Nephron (organoid): ENCODE measurements around the gene FIGLA.
"Not testable (repeated sequence)": the region's sequence is repeated elsewhere in the genome, so short reads cannot be mapped to it uniquely, and the experiment has no call there.

ENCODE experiments used
- H3K27ac Mint-ChIP-seq, 3 experiments: 2 replicates each; pipeline ENCODE4 v1.8.0; 2020; ENCODE audit warnings: mixed read lengths in 3 of 3, mild to moderate bottlenecking in 2 of 3, moderate library complexity in 1 of 3
- H3K27me3 Mint-ChIP-seq: 2 replicates; pipeline ENCODE4 v1.8.0; 2021; ENCODE audit warnings: low read depth, mild to moderate bottlenecking, moderate library complexity, mixed read lengths
- H3K36me3 Mint-ChIP-seq: 2 replicates; pipeline ENCODE4 v1.8.0; 2020; ENCODE audit warnings: low read depth, mixed read lengths
- H3K4me1 Mint-ChIP-seq: 2 replicates; pipeline ENCODE4 v1.8.0; 2020; ENCODE audit warnings: mixed read lengths
- H3K4me3 Mint-ChIP-seq, 3 experiments: 2 replicates each; pipeline ENCODE4 v1.8.0; 2020; ENCODE audit warnings: mild to moderate bottlenecking in 3 of 3, mixed read lengths in 3 of 3, moderate library complexity in 2 of 3
- H3K9me3 Mint-ChIP-seq: 2 replicates; pipeline ENCODE4 v1.8.0; 2020; ENCODE audit warnings: mixed read lengths
- TF ChIP-seq, protein P1 (sequence below), 3 experiments: fragments of 200-600 bp; sonication (generic); IDR thresholded peaks; one replicate each; pipeline ENCODE4 v1.5.0; 2021; ENCODE audit warnings: antibody characterized with exemption in 3 of 3; ENCODE audit not compliant: unreplicated experiment in 3 of 3

FIGLA gene

DNA sequence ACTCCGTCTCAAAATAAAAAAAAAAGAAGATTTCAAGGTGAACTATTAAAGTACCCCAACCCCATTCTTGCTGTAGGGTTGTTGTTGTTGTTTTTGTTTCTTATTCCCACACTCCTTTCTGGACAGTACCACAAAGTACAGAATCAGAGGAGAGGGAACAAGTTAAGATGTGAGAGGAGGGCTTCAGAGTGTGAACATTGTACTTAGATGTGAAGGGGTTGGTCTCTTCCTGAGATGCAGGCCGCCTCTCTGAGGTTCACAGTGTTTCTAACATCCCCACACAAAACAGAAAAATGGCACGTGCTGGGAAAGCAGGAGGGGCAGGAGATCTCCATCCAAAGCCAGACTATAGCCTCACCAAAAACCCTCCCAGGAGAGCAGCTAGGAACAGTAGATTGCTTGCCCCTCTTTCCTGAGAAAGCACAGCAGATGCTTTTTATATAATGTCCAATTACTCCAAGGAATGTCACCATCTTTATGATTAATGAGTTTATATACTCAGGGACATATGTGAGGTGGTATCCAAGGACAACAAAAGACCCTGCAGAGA, 45.1 kb downstream of the FIGLA start:
- Mint-ChIP-seq H3K36me3 (no peaks in the 10 kb centered on the region), H3K4me1 (peaks cover 19% of the 10 kb centered on the region), H3K27me3 (peaks cover 6% of the 10 kb centered on the region), H3K9me3 (no peaks in the 10 kb centered on the region), H3K4me3 (no peak overlapping the region), H3K27ac (no peak overlapping the region)
- TF ChIP-seq, protein P1, sequence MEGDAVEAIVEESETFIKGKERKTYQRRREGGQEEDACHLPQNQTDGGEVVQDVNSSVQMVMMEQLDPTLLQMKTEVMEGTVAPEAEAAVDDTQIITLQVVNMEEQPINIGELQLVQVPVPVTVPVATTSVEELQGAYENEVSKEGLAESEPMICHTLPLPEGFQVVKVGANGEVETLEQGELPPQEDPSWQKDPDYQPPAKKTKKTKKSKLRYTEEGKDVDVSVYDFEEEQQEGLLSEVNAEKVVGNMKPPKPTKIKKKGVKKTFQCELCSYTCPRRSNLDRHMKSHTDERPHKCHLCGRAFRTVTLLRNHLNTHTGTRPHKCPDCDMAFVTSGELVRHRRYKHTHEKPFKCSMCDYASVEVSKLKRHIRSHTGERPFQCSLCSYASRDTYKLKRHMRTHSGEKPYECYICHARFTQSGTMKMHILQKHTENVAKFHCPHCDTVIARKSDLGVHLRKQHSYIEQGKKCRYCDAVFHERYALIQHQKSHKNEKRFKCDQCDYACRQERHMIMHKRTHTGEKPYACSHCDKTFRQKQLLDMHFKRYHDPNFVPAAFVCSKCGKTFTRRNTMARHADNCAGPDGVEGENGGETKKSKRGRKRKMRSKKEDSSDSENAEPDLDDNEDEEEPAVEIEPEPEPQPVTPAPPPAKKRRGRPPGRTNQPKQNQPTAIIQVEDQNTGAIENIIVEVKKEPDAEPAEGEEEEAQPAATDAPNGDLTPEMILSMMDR (IDR thresholded peaks at IDR 0.05; ENCODE audit: unreplicated experiment in 3 of 3): no peak

DNA sequence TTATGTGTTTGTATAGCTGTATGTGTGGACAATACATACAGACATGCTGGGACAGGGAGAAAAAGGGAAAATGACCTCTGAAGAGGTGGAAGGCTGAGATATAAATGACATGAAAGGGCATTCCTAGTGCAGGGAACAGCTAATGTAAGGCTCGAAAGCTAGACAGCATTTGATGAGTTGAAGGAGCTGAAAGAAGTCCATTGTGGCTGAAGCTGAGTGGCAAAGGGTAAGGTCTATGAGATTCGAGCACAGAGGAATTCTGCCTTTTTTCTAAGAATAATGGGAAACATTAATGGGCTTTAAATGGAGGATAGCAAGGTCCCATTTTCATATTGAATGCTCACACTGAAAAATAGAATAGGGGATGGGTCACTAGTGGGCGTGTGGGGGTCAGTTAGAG, 46.0 kb downstream of the FIGLA start:
- Mint-ChIP-seq H3K4me3 (no peak overlapping the region), H3K27me3 (peaks cover 9% of the 10 kb centered on the region), H3K36me3 (no peaks in the 10 kb centered on the region), H3K9me3 (no peaks in the 10 kb centered on the region), H3K27ac (no peak overlapping the region), H3K4me1 (peaks cover 19% of the 10 kb centered on the region)
- TF ChIP-seq, protein P1 (IDR thresholded peaks at IDR 0.05; ENCODE audit: unreplicated experiment in 3 of 3): no peak

DNA sequence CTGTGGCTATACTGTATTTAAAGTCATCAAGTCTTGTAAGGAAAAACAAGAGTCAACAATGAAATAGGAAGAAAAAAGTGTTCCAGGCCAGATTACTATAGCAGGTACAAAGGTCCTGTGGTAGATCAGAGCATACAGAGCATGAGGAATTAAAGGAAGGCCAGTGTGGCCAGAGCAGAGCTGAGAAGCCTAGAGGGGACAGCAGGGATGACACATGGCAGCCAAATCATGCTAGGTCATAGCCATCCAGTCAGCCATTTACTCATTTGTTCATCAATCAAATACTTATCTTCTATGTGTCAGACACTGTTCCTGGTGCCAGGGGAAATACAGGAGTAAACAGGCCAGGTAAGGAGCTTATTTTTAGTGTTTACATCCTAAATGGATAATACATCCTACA, 46.8 kb downstream of the FIGLA start:
- peaks cover 3% of the 10 kb centered on the region for H3K27me3 Mint-ChIP-seq
- H3K9me3 Mint-ChIP-seq: no peaks in the 10 kb centered on the region
- TF ChIP-seq, protein P1 (IDR thresholded peaks at IDR 0.05; ENCODE audit: unreplicated experiment in 3 of 3): no peak
- H3K27ac Mint-ChIP-seq: no peak overlapping the region
- H3K4me1 Mint-ChIP-seq: peaks cover 19% of the 10 kb centered on the region
- no peak overlapping the region for H3K4me3 Mint-ChIP-seq
- no peaks in the 10 kb centered on the region for H3K36me3 Mint-ChIP-seq

DNA sequence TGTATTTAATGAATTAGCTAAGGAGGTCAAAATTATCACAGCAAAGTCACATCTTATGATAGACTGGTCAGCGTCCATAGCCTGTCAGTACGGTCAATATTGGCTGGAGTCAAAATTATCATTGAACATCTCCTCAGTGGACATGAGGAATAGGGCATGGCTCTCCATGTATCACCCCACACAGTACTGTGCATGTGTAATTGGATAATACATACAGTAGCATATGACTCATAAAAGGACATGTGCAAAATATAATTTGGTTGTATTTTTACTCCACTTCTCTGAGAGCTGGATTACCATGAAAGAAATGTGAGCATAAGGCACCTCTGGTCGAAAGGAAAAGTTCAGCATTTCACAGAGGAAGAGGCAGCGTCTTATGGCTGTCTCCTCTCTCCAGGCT, 47.4 kb downstream of the FIGLA start:
- Mint-ChIP-seq H3K4me1 (peaks cover 19% of the 10 kb centered on the region), H3K27ac (no peak overlapping the region), H3K27me3 (peaks cover 3% of the 10 kb centered on the region), H3K36me3 (no peaks in the 10 kb centered on the region), H3K4me3 (no peak overlapping the region), H3K9me3 (no peaks in the 10 kb centered on the region)
- TF ChIP-seq, protein P1 (IDR thresholded peaks at IDR 0.05; ENCODE audit: unreplicated experiment in 3 of 3): no peak

DNA sequence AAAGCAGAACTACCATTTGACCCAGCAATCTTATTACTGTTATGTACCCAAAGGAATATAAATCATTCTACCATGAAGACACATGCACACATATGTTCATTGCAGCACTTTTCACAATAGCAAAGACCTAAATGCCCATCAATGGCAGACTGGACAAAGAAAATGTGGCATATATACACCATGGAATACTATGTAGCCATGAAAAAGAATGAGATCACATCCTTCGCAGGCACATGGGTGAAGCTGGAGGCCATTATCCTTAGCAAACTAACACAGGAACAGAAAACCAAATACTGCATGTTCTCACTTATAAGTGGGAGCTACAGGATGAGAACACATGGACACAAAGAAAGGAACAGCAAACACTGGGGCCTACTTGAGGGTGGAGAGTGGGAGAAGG, 51.0 kb downstream of the FIGLA start:
- not testable (repeated sequence) for H3K4me1 Mint-ChIP-seq, H3K27ac Mint-ChIP-seq, H3K4me3 Mint-ChIP-seq, H3K9me3 Mint-ChIP-seq, H3K36me3 Mint-ChIP-seq
- peaks cover 11% of the 10 kb centered on the region for H3K27me3 Mint-ChIP-seq

DNA sequence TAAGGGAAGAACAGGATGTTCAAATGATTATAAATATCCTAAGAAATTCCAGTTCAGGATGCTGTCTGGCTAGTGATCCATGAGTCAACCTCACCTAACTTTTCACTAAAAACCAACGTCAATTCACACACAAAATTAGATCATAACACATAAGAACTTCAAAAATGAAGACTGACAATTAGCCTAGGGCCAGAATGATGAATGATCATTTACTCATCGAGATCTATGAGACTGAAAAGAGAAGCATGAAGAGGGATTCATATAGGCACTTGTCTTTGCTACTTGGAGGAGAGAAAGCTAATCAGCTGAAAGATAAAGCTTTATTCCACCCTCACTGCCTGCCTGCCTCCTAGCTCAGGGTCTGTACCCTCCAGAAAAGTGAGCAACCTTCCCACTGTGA, 52.3 kb downstream of the FIGLA start:
- Mint-ChIP-seq H3K36me3 (no peaks in the 10 kb centered on the region), H3K4me3 (no peak overlapping the region), H3K4me1 (peaks cover 8% of the 10 kb centered on the region), H3K27ac (no peak overlapping the region), H3K9me3 (peaks cover 3% of the 10 kb centered on the region), H3K27me3 (peaks cover 23% of the 10 kb centered on the region)
- TF ChIP-seq, protein P1 (IDR thresholded peaks at IDR 0.05; ENCODE audit: unreplicated experiment in 3 of 3): no peak
